Neural progenitor cell (in vitro differentiated cells): ENCODE data around the gene GLIPR1L2.

Experiments used
- EZH2phosphoT487 ChIP-seq: fragments of 200-600 bp; sonication (generic); IDR thresholded peaks from 2 replicates; pipeline ENCODE4 v1.6.1; 2017; ENCODE audit warnings: antibody characterized with exemption
- TF ChIP-seq, protein P1 (sequence below): fragments of 200-600 bp; sonication (generic); IDR thresholded peaks from 2 replicates; pipeline ENCODE4 v1.5.1; 2017; ENCODE audit warnings: antibody characterized with exemption, mild to moderate bottlenecking

DNA sequence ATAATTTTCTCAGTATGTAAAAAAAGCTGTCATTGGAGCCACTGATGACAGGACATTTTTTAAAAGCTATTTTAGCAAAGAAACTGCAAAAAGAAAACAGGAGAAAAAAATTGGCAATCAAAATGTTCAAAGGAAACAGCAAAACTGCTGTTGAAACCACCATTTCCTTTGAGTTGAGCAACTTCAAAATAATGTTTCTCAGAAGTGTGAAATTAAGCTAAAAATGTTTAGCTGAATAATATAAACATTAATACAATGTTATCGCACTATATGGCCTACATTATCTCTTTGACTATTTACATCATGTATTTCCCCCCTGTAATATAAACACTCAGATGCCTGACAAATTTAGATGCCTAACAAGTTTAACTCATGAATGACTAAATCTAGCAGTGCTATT lies 66.3 kb downstream of the GLIPR1L2 start:
- TF ChIP-seq, protein P1, sequence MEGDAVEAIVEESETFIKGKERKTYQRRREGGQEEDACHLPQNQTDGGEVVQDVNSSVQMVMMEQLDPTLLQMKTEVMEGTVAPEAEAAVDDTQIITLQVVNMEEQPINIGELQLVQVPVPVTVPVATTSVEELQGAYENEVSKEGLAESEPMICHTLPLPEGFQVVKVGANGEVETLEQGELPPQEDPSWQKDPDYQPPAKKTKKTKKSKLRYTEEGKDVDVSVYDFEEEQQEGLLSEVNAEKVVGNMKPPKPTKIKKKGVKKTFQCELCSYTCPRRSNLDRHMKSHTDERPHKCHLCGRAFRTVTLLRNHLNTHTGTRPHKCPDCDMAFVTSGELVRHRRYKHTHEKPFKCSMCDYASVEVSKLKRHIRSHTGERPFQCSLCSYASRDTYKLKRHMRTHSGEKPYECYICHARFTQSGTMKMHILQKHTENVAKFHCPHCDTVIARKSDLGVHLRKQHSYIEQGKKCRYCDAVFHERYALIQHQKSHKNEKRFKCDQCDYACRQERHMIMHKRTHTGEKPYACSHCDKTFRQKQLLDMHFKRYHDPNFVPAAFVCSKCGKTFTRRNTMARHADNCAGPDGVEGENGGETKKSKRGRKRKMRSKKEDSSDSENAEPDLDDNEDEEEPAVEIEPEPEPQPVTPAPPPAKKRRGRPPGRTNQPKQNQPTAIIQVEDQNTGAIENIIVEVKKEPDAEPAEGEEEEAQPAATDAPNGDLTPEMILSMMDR = no peak
- no peak for TF ChIP-seq EZH2phosphoT487
